ENCODE results near the gene UROC1. TPM values are rescaled to one million over a fixed set of nuclear protein-coding genes. Genes with fewer than 3 reads are reported as not detected.
A peak's percentile ranks its signal among the peaks of the same experiment; 100 is the strongest.

The UROC1 gene
- total and polyA plus RNA-seq, 4 donors, result 0.01 to 0.21 (median 0.08) TPM

DNA sequence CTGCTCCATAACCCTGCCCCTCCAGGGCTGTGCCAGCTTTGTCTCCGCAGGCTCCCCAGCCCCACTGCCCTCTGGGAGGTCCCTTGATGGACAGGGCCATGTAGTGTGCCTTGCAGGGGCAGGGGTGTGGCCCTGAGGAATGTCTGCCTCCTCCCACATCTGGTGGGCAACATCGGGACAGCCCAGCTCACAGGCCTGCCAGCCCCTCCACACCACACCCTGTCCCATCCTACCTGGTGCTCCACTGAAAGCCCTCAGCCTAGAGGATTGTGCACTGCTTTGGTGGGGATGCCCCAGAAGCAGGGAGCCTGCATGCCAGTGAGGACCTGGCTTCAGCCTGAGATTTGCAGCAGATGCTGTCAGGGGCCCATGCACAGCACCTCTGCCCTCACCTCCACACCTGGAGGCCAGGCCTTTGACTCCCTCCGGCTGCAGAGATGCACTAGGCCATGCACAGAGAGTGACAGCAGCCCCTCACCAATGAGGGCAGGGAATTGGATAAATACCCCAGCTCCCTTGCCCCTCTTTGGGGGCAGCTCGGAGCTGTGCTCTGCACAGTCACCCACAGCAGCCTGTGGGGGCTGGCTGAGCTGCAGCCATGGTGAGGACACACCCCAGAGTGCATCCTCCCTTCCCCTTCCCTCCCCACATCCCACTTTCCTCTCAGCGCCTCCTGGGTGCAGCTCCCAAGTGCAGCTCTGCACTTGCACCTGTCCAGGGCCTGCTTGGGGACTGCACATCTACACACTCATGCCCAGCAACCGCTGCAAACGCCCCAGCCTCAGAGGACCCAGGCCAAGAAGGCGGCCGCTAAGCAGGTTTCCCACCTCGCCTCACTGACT, 38.4 kb upstream of the UROC1 start:
- WGBS, 2 donors, result 74 to 82% methylated on average over 10 of the region's 10 CpGs
- H3K4me1 ChIP-seq (ENCODE audit: control insufficient read depth in 5 of 5, insufficient read depth in 5 of 5, low read length in 5 of 5), result no peaks in the 10 kb centered on the region
- H3K4me3 ChIP-seq, result no peak overlapping the region
- H3K9me3 ChIP-seq (ENCODE audit: control insufficient read depth in 4 of 4, insufficient read depth in 3 of 4, low read length in 3 of 4), result peaks cover 0 to 6% (median 0%) of the 10 kb centered on the region in 4 donors
- TF ChIP-seq, protein P1, sequence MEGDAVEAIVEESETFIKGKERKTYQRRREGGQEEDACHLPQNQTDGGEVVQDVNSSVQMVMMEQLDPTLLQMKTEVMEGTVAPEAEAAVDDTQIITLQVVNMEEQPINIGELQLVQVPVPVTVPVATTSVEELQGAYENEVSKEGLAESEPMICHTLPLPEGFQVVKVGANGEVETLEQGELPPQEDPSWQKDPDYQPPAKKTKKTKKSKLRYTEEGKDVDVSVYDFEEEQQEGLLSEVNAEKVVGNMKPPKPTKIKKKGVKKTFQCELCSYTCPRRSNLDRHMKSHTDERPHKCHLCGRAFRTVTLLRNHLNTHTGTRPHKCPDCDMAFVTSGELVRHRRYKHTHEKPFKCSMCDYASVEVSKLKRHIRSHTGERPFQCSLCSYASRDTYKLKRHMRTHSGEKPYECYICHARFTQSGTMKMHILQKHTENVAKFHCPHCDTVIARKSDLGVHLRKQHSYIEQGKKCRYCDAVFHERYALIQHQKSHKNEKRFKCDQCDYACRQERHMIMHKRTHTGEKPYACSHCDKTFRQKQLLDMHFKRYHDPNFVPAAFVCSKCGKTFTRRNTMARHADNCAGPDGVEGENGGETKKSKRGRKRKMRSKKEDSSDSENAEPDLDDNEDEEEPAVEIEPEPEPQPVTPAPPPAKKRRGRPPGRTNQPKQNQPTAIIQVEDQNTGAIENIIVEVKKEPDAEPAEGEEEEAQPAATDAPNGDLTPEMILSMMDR (IDR thresholded peaks at IDR 0.05; ENCODE audit: control extremely low read depth, extremely low read depth), result no peak
- H3K36me3 ChIP-seq (ENCODE audit: control insufficient read depth in 4 of 4, insufficient read depth in 4 of 4, low read length in 4 of 4), result no peaks in the 10 kb centered on the region
- no peak for ATAC-seq (ENCODE audit: insufficient read depth, low FRiP score)
- H3K27ac ChIP-seq (ENCODE audit: low read depth in 1 of 2, low read length in 1 of 2), result no peak overlapping the region
- no peak overlapping the region for H3K9ac ChIP-seq (ENCODE audit: insufficient read depth in 1 of 2, low read length in 2 of 2)
- DNase-seq, result peak in 1 of 3 donors; percentile 9
- H3K27me3 ChIP-seq (ENCODE audit: control insufficient read depth in 3 of 3, insufficient read depth in 3 of 3, low read length in 2 of 3), result no peaks in the 10 kb centered on the region

DNA sequence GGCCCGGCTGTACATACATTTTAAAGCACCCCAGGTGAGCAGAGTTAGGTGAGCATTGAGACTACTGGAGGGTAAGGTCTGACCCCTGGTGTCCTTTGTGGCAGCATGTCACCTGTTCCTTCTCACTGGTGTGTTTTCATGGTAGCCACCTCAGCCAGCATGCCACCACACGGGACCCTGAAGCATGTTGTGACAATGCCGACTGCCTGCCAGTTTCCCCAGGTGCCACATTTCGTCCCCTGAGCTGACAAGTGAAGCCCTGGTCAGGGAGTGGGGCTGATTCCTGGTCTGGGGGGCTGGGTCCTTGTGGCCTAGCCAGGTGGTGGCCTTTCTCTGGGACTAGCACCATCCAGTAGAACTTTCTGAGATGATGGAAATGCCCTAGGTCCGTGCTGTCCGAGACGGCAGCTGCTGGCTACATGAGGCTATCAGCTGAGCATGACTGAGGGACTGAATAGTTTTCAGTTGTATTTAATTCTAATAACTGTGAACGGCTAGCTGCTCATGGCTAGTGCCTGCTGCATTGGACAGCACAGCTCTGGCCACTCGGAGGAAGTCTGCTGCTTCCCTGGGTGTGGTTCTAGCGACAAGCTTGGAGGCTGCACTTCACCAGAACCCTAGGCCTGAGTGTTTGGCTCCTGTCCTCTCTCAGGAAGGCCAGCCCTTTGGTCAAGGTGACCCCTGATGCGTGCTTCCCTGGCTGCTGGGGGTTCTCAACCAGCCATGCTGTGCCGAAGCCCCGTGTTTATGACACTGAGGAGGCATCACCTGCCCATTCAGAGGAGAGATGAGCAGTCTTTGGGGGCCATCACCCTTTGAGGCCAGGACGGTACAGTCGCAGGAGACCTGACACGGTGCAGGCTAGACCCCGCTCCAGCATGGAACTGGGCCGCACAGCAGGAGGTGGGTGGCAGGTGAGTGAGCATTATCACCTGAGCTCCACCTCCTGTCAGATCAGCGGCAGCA, 37.3 kb upstream of the UROC1 start:
- Histone ChIP-seq H3K4me1 (ENCODE audit: control insufficient read depth in 5 of 5, insufficient read depth in 5 of 5, low read length in 5 of 5) (no peaks in the 10 kb centered on the region), H3K36me3 (ENCODE audit: control insufficient read depth in 4 of 4, insufficient read depth in 4 of 4, low read length in 4 of 4) (no peaks in the 10 kb centered on the region), H3K9me3 (ENCODE audit: control insufficient read depth in 4 of 4, insufficient read depth in 3 of 4, low read length in 3 of 4) (peaks cover 0 to 6% (median 0%) of the 10 kb centered on the region in 4 donors), H3K27me3 (ENCODE audit: control insufficient read depth in 3 of 3, insufficient read depth in 3 of 3, low read length in 2 of 3) (no peaks in the 10 kb centered on the region), H3K27ac (ENCODE audit: low read depth in 1 of 2, low read length in 1 of 2) (no peak overlapping the region), H3K4me3 (no peak overlapping the region), H3K9ac (ENCODE audit: insufficient read depth in 1 of 2, low read length in 2 of 2) (no peak overlapping the region)
- ATAC-seq (ENCODE audit: insufficient read depth, low FRiP score) (no peak), DNase-seq (peak in 1 of 3 donors; percentile 8)
- 91 to 92% methylated on average over 19 of the region's 19 CpGs for WGBS, 2 donors
- TF ChIP-seq, protein P1 (IDR thresholded peaks at IDR 0.05; ENCODE audit: control extremely low read depth, extremely low read depth), result no peak

DNA sequence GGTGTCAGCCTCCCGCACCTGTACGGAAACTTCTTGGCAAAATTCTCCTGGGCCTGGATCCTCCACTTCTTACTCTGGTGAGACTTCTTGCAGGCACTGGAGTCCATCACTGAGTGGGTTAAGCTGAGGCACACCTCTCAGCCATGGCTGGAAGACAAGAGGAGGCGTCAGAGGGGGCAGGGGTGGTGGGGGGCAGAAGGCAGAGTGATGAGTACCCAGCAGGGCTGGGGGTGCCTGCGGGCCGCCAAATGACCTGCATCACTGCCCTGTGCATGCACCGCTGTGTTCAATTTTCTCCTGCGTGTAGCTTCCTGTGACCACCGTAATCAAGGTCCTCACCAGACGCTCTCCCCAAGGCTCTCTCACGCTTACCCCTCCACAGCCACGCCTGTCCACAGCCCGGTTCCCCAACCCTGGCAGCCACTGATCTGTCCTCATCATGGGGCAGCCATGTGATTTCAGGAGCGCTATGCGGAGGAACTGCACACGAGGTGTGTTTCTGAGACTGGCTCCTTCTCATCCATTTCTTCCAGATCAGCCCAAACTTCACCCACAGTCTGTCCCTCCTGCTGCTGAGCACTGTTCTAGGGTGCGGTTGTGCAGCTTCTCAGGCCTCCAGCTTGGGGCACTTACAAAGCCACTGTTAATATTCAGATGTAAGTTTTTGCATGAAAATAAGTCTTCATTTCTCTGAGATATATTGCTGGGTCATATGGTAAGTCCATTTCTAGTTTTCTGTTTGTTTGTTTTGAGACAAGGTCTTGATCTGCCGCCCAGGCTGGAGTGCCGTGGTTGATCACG, 35.9 kb upstream of the UROC1 start:
- no peaks in the 10 kb centered on the region for H3K36me3 ChIP-seq (ENCODE audit: control insufficient read depth in 4 of 4, insufficient read depth in 4 of 4, low read length in 4 of 4)
- peaks cover 0 to 6% (median 0%) of the 10 kb centered on the region in 4 donors for H3K9me3 ChIP-seq (ENCODE audit: control insufficient read depth in 4 of 4, insufficient read depth in 3 of 4, low read length in 3 of 4)
- no peak overlapping the region for H3K9ac ChIP-seq (ENCODE audit: insufficient read depth in 1 of 2, low read length in 2 of 2)
- 82 to 84% methylated on average over 19 of the region's 19 CpGs for WGBS, 2 donors
- H3K4me3 ChIP-seq, result no peak overlapping the region
- TF ChIP-seq, protein P1 (IDR thresholded peaks at IDR 0.05; ENCODE audit: control extremely low read depth, extremely low read depth), result no peak
- no peaks in the 10 kb centered on the region for H3K4me1 ChIP-seq (ENCODE audit: control insufficient read depth in 5 of 5, insufficient read depth in 5 of 5, low read length in 5 of 5)
- ATAC-seq (ENCODE audit: insufficient read depth, low FRiP score) (no peak), DNase-seq (peak in 1 of 3 donors; percentile 1)
- H3K27me3 ChIP-seq (ENCODE audit: control insufficient read depth in 3 of 3, insufficient read depth in 3 of 3, low read length in 2 of 3), result no peaks in the 10 kb centered on the region
- no peak overlapping the region for H3K27ac ChIP-seq (ENCODE audit: low read depth in 1 of 2, low read length in 1 of 2)
